ENCODE measurements around the gene TMEM272.

GRCh38 chr13:51887468-51887867, 42.5 kb upstream of the TMEM272 start:
- no peak for TF ChIP-seq POLR2A (IDR thresholded peaks at IDR 0.05)
- no peak for TF ChIP-seq EP300 (IDR thresholded peaks at IDR 0.05)
- TF ChIP-seq CTCF (IDR thresholded peaks at IDR 0.05) = no peak
- no peak for TF ChIP-seq POLR2AphosphoS5 (IDR thresholded peaks at IDR 0.05)
